Erythroblast (primary cell): ENCODE data around the gene GOSR2.

Experiments used
- GATA1 ChIP-seq: IDR thresholded peaks from 2 replicates; pipeline ENCODE4 v1.6.1; 2011; ENCODE audit warnings: low read depth, mild to moderate bottlenecking, control low read depth, low read length, moderate library complexity
- POLR2A ChIP-seq: IDR thresholded peaks from 2 replicates; pipeline ENCODE4 v1.6.1; 2011; ENCODE audit warnings: mild to moderate bottlenecking, low read length

GRCh38 chr17:46982577-46982976 lies 59.6 kb downstream of the GOSR2 start:
- no peak for TF ChIP-seq POLR2A
- TF ChIP-seq GATA1: no peak
